HepG2 (cell line): Measurements from ENCODE around the gene CYSLTR2. TPM values are rescaled to one million over a fixed set of nuclear protein-coding genes. Genes with fewer than 3 reads are reported as not detected.
A peak's percentile ranks its signal among the peaks of the same experiment; 100 is the strongest.

ENCODE experiments used
- AKAP8 ChIP-seq: sonication (generic); formaldehyde crosslinking; IDR thresholded peaks from 2 replicates; pipeline ENCODE4 v1.5.1; 2020; ENCODE audit warnings: mild to moderate bottlenecking, missing genetic modification reagents
- CCDC6 ChIP-seq: sonication (generic); formaldehyde crosslinking; IDR thresholded peaks from 2 replicates; pipeline ENCODE4 v1.8.1; 2022; ENCODE audit warnings: mild to moderate bottlenecking, missing genetic modification reagents, moderate library complexity
- CEBPB ChIP-seq: IDR thresholded peaks from 2 replicates; pipeline ENCODE4 v1.6.1; 2011; ENCODE audit warnings: low read depth, low read length, improper control_type of control experiment, borderline replicate concordance
- DR1 ChIP-seq: sonication (generic); formaldehyde crosslinking; IDR thresholded peaks from 2 replicates; pipeline ENCODE4 v1.8.0; 2021; ENCODE audit warnings: mild to moderate bottlenecking, missing genetic modification reagents, inconsistent platforms
- EED ChIP-seq: sonication (generic); formaldehyde crosslinking; IDR thresholded peaks from 2 replicates; pipeline ENCODE4 v1.5.0; 2020; ENCODE audit warnings: mild to moderate bottlenecking, missing genetic modification reagents
- KAT8 ChIP-seq: IDR thresholded peaks from 2 replicates; pipeline ENCODE4 v1.6.1; 2016; ENCODE audit warnings: missing genetic modification reagents, missing compliant biosample characterization
- MIER3 ChIP-seq: IDR thresholded peaks from 2 replicates; pipeline ENCODE4 v1.6.1; 2016; ENCODE audit warnings: missing compliant biosample characterization, borderline replicate concordance
- NAIF1 ChIP-seq: sonication (generic); formaldehyde crosslinking; IDR thresholded peaks from 2 replicates; pipeline ENCODE4 v1.5.0; 2020; ENCODE audit warnings: mild to moderate bottlenecking, missing genetic modification reagents, borderline replicate concordance
- NFE2L1 ChIP-seq: sonication (generic); formaldehyde crosslinking; IDR thresholded peaks from 2 replicates; pipeline ENCODE4 v1.4.0; 2020; ENCODE audit warnings: missing genetic modification reagents, mild to moderate bottlenecking, borderline replicate concordance
- RARA ChIP-seq: IDR thresholded peaks from 2 replicates; pipeline ENCODE4 v1.6.1; 2016; ENCODE audit warnings: missing genetic modification reagents, missing compliant biosample characterization
- RNF219 ChIP-seq: sonication (generic); formaldehyde crosslinking; IDR thresholded peaks from 2 replicates; pipeline ENCODE4 v1.5.0; 2020; ENCODE audit warnings: mild to moderate bottlenecking, missing genetic modification reagents
- RXRA ChIP-seq: sonication (generic); formaldehyde crosslinking; IDR thresholded peaks from 2 replicates; pipeline ENCODE4 v1.5.1; 2020; ENCODE audit warnings: missing genetic modification reagents
- SOX6 ChIP-seq, 2 experiments: fragments of 450-650 bp in 1 of 2; sonication (generic) in 1 of 2; formaldehyde crosslinking in 1 of 2; IDR thresholded peaks; 2 replicates each; pipeline versions ENCODE4 v1.4.0 to v1.6.1; 2017 to 2020; ENCODE audit warnings: antibody characterized with exemption in 1 of 2, mild to moderate bottlenecking in 1 of 2, missing genetic modification reagents in 1 of 2
- TBL1XR1 ChIP-seq: fragments of 150-350 bp; IDR thresholded peaks from 2 replicates; pipeline ENCODE4 v1.6.1; 2014; ENCODE audit warnings: borderline replicate concordance, low read length; ENCODE audit not compliant: partially characterized antibody
- TBP ChIP-seq: sonication (generic); formaldehyde crosslinking; IDR thresholded peaks from 2 replicates; pipeline ENCODE4 v1.5.0; 2020; ENCODE audit warnings: missing genetic modification reagents
- ZBTB1 ChIP-seq: sonication (generic); formaldehyde crosslinking; IDR thresholded peaks from 2 replicates; pipeline ENCODE4 v1.4.0; 2020; ENCODE audit warnings: missing genetic modification reagents, borderline replicate concordance
- ZNF234 ChIP-seq: sonication (generic); formaldehyde crosslinking; conservative IDR thresholded peaks from 2 replicates; pipeline ENCODE4 v1.5.1; 2020; ENCODE audit warnings: mild to moderate bottlenecking, missing genetic modification reagents
- ZNF317 ChIP-seq: sonication (generic); formaldehyde crosslinking; IDR thresholded peaks from 2 replicates; pipeline ENCODE4 v1.5.0; 2020; ENCODE audit warnings: mild to moderate bottlenecking, missing genetic modification reagents
- ZNF382 ChIP-seq: sonication (generic); formaldehyde crosslinking; IDR thresholded peaks from 2 replicates; pipeline ENCODE4 v1.5.0; 2020; ENCODE audit warnings: missing genetic modification reagents, mild to moderate bottlenecking, borderline replicate concordance
- ZNF557 ChIP-seq: sonication (generic); formaldehyde crosslinking; IDR thresholded peaks from 2 replicates; pipeline ENCODE4 v1.4.0; 2020; ENCODE audit warnings: missing genetic modification reagents
- ZNF576 ChIP-seq: sonication (generic); formaldehyde crosslinking; IDR thresholded peaks from 2 replicates; pipeline ENCODE4 v1.4.0; 2020; ENCODE audit warnings: mild to moderate bottlenecking, missing genetic modification reagents
- ZNF83 ChIP-seq: sonication (generic); formaldehyde crosslinking; IDR thresholded peaks from 2 replicates; pipeline ENCODE4 v1.4.0; 2020; ENCODE audit warnings: missing genetic modification reagents, mild to moderate bottlenecking, borderline replicate concordance
- ZSCAN25 ChIP-seq: sonication (generic); formaldehyde crosslinking; IDR thresholded peaks from 2 replicates; pipeline ENCODE4 v1.8.0; 2022; ENCODE audit warnings: mild to moderate bottlenecking, missing genetic modification reagents
- polyA plus RNA-seq, 8 experiments: library from polyadenylated mRNA; depleted of rRNA in 3 of 8; stranded (reverse) in 7 of 8; unstranded in 1 of 8; fragments of >200 nt; fragmentation: Illumina TruSeq in 4 of 8; extraction: Trizol in 4 of 8; gene quantifications; 2 replicates each; pipeline versions ENCODE4 v1.2.1 to v1.2.3, GENCODE V29; 2011 to 2016; ENCODE audit warnings: low read depth in 4 of 8, missing spikeins in 1 of 8, mixed read lengths in 1 of 8; ENCODE audit not compliant: insufficient read depth in 1 of 8
- total RNA-seq, 5 experiments: library from RNA; depleted of rRNA; stranded (reverse); fragments of >200 nt; fragmentation: Illumina TruSeq; extraction: Trizol; gene quantifications; 2 replicates each; pipeline ENCODE4 v1.2.3, GENCODE V29; 2016; ENCODE audit warnings: low read depth in 1 of 5
- TF ChIP-seq, protein P1 (sequence below): sonication (generic); formaldehyde crosslinking; IDR thresholded peaks from 2 replicates; pipeline ENCODE4 v1.5.0; 2020; ENCODE audit warnings: missing genetic modification reagents
- TF ChIP-seq, protein P2 (sequence below): sonication (generic); formaldehyde crosslinking; conservative IDR thresholded peaks from 2 replicates; pipeline ENCODE4 v1.4.0; 2020; ENCODE audit warnings: missing genetic modification reagents

CYSLTR2 gene
- total and polyA plus RNA-seq, 2 of the 13 experiments (the other 11 are each of a cell fraction or from before 2014, with no cell fraction given), result not detected

DNA sequence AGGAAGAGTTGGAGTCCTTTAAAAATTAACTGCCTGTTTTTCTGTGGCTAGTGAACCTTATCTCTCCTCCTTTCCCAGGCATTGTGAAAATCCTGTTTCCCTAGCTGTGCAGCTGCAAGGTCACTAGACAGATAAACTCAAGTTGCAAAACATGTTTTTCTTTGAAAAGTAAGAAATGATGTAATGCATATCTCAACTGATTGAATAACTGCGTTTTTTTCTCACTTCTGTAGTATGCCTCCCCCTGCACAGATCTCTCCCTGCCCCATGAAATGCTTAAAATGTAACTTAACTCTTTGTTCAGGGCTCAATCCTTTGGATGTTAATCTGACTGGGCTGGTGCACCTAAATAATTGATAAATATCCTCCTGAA, 27.7 kb upstream of the CYSLTR2 start (continued):
- TF ChIP-seq ZBTB1 (CRISPR knock-in tag) (no peak), RXRA (no peak; the same call in 1 of the 2 replicates), RARA (peak; percentile 88), EED (no peak), TBP (CRISPR knock-in tag) (no peak), AKAP8 (no peak), SOX6 (IDR thresholded peaks at IDR 0.05) (no peak), SOX6 (CRISPR knock-in tag; IDR thresholded peaks at IDR 0.05) (peak; percentile 96), CEBPB (peak; percentile 86), ZNF382 (CRISPR knock-in tag) (no peak), NAIF1 (CRISPR knock-in tag) (no peak), DR1 (CRISPR knock-in tag) (no peak), ZSCAN25 (peak; percentile 95), NFE2L1 (no peak), ZNF576 (CRISPR knock-in tag) (no peak), ZNF83 (CRISPR knock-in tag) (no peak), ZNF557 (CRISPR knock-in tag) (no peak), RNF219 (CRISPR knock-in tag) (no peak), TBL1XR1 (peak; percentile 55), MIER3 (CRISPR knock-in tag) (peak; percentile 63; the same call in 1 of the 2 replicates), ZNF234 (no peak), KAT8 (CRISPR knock-in tag) (peak; percentile 66; the same call in 1 of the 2 replicates), ZNF317 (no peak; the same call in 1 of the 2 replicates), CCDC6 (no peak)
- TF ChIP-seq, protein P1, sequence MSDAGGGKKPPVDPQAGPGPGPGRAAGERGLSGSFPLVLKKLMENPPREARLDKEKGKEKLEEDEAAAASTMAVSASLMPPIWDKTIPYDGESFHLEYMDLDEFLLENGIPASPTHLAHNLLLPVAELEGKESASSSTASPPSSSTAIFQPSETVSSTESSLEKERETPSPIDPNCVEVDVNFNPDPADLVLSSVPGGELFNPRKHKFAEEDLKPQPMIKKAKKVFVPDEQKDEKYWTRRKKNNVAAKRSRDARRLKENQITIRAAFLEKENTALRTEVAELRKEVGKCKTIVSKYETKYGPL (CRISPR knock-in tag), result peak; percentile 93
- TF ChIP-seq, protein P2, sequence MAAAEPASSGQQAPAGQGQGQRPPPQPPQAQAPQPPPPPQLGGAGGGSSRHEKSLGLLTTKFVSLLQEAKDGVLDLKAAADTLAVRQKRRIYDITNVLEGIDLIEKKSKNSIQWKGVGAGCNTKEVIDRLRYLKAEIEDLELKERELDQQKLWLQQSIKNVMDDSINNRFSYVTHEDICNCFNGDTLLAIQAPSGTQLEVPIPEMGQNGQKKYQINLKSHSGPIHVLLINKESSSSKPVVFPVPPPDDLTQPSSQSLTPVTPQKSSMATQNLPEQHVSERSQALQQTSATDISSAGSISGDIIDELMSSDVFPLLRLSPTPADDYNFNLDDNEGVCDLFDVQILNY (CRISPR knock-in tag), result no peak
